SK-N-SH (cell line): Measurements from ENCODE around the gene PRKAR1A. TPM values are rescaled to one million over a fixed set of nuclear protein-coding genes. Genes with fewer than 3 reads are reported as not detected.

Source experiments
- CTCF ChIA-PET: fragments of 300-600, 350-600 bp; formaldehyde crosslinking; extraction: SDS; loops from one replicate; lab custom pipeline; 2021; lab: Yijun Ruan, JAX
- POLR2A ChIA-PET: fragments of 350-600 bp; sonication (Branson Sonifier 250); formaldehyde crosslinking; extraction: SDS; loops from one replicate; lab custom pipeline; 2020; ENCODE audit warnings: antibody characterized with exemption, inconsistent platforms; lab: Yijun Ruan, JAX
- DNase-seq: peaks from one replicate; pipeline ENCODE4 v3.0.0; 2012
- H2AFZ ChIP-seq: fragments of 200-600 bp; sonication (generic); 2 replicates; pipeline ENCODE4 v1.8.1; 2016; ENCODE audit warnings: antibody characterized with exemption, mild to moderate bottlenecking, low read depth
- H3F3A ChIP-seq: fragments of 200-600 bp; sonication (generic); replicated peaks from 2 replicates; pipeline ENCODE3; 2016; ENCODE audit warnings: antibody characterized with exemption, mild to moderate bottlenecking; ENCODE audit not compliant: insufficient read depth
- H3K27ac ChIP-seq, 2 experiments: fragments of 200-500 bp in 1 of 2; fragments of 200-600 bp in 1 of 2; sonication (Bioruptor generic) in 1 of 2; sonication (generic), shearing (Covaris generic) in 1 of 2; 2 replicates each; pipeline versions ENCODE4 v1.5.1 to v1.6.1; 2014 to 2016; ENCODE audit warnings: low read depth in 2 of 2, inconsistent platforms in 1 of 2, low read length in 1 of 2, mild to moderate bottlenecking in 1 of 2, mixed read lengths in 1 of 2
- H3K27me3 ChIP-seq: fragments of 200-600 bp; sonication (generic), shearing (Covaris generic); 2 replicates; pipeline ENCODE4 v1.6.1; 2016; ENCODE audit warnings: mixed run types; ENCODE audit not compliant: insufficient read depth
- H3K36me3 ChIP-seq, 2 experiments: fragments of 200-500 bp in 1 of 2; fragments of 200-600 bp in 1 of 2; sonication (Bioruptor generic) in 1 of 2; sonication (generic) in 1 of 2; replicated peaks in 1 of 2; 2 replicates each; pipeline versions ENCODE3 to v1.5.1; 2014 to 2016; ENCODE audit warnings: low read length in 1 of 2, mild to moderate bottlenecking in 1 of 2; ENCODE audit not compliant: insufficient read depth in 2 of 2, control insufficient read depth in 1 of 2
- H3K4me1 ChIP-seq, 2 experiments: fragments of 200-500 bp in 1 of 2; fragments of 200-600 bp in 1 of 2; sonication (Bioruptor generic) in 1 of 2; sonication (generic), shearing (Covaris generic) in 1 of 2; 2 replicates each; pipeline versions ENCODE4 v1.5.1 to v1.6.1; 2014 to 2016; ENCODE audit warnings: low read depth in 1 of 2, low read length in 1 of 2, mixed run types in 1 of 2; ENCODE audit not compliant: insufficient read depth in 2 of 2, control insufficient read depth in 1 of 2
- H3K4me2 ChIP-seq: fragments of 200-600 bp; sonication (generic), shearing (Covaris generic); 2 replicates; pipeline ENCODE4 v1.6.1; 2017; ENCODE audit warnings: mixed run types
- H3K4me3 ChIP-seq, 2 experiments: fragments of 200-500 bp in 1 of 2; fragments of 200-600 bp in 1 of 2; sonication (Bioruptor generic) in 1 of 2; sonication (generic), shearing (Covaris generic) in 1 of 2; 2 replicates each; pipeline versions ENCODE4 v1.5.1 to v1.8.1; 2014 to 2016; ENCODE audit warnings: low read depth in 2 of 2, inconsistent platforms in 1 of 2, low read length in 1 of 2, mild to moderate bottlenecking in 1 of 2, mixed read lengths in 1 of 2, moderate library complexity in 1 of 2
- H3K79me2 ChIP-seq: fragments of 200-600 bp; sonication (generic); 2 replicates; pipeline ENCODE4 v1.8.1; 2017; ENCODE audit warnings: mild to moderate bottlenecking; ENCODE audit not compliant: insufficient read depth
- H3K9ac ChIP-seq: fragments of 200-600 bp; sonication (generic); 2 replicates; pipeline ENCODE4 v1.6.1; 2017; ENCODE audit warnings: mixed run types
- H3K9me2 ChIP-seq: fragments of 200-600 bp; sonication (generic); 2 replicates; pipeline ENCODE4 v1.6.1; 2017; ENCODE audit warnings: mixed run types
- H3K9me3 ChIP-seq: fragments of 200-600 bp; sonication (generic); 2 replicates; pipeline ENCODE4 v1.6.1; 2017; ENCODE audit warnings: mixed run types, mild to moderate bottlenecking, moderate library complexity
- H4K20me1 ChIP-seq: fragments of 200-600 bp; sonication (generic); 2 replicates; pipeline ENCODE4 v1.6.1; 2017; ENCODE audit warnings: mild to moderate bottlenecking, mixed run types; ENCODE audit not compliant: insufficient read depth
- CHD2 ChIP-seq: fragments of 150-350 bp; IDR thresholded peaks from 2 replicates; pipeline ENCODE4 v1.6.1; 2018; ENCODE audit warnings: low read length; ENCODE audit not compliant: partially characterized antibody
- ELF1 ChIP-seq: IDR thresholded peaks from 2 replicates; pipeline ENCODE4 v1.4.0; 2012
- EZH2phosphoT487 ChIP-seq: fragments of 200-600 bp; sonication (generic); IDR thresholded peaks from 2 replicates; pipeline ENCODE4 v1.6.1; 2017; ENCODE audit warnings: low read depth, mixed run types, mild to moderate bottlenecking, antibody characterized with exemption, moderate library complexity, borderline replicate concordance
- FOXJ3 ChIP-seq: sonication (generic); formaldehyde crosslinking; IDR thresholded peaks from 2 replicates; pipeline ENCODE4 v1.5.1; 2020; ENCODE audit warnings: mild to moderate bottlenecking, missing genetic modification reagents
- GABPA ChIP-seq: IDR thresholded peaks from 2 replicates; pipeline ENCODE4 v1.4.0; 2012; ENCODE audit warnings: low read depth, mild to moderate bottlenecking
- GATA2 ChIP-seq: sonication (generic); formaldehyde crosslinking; IDR thresholded peaks from 2 replicates; pipeline ENCODE4 v1.5.0; 2020; ENCODE audit warnings: mild to moderate bottlenecking, missing genetic modification reagents
- MAX ChIP-seq: IDR thresholded peaks from 2 replicates; pipeline ENCODE4 v1.4.0; 2012; ENCODE audit warnings: low read depth
- MEF2A ChIP-seq: IDR thresholded peaks from 2 replicates; pipeline ENCODE4 v1.4.0; 2012; ENCODE audit warnings: low read depth, borderline replicate concordance
- NFIC ChIP-seq: IDR thresholded peaks from 2 replicates; pipeline ENCODE4 v1.4.0; 2012; ENCODE audit warnings: borderline replicate concordance
- POLR2AphosphoS5 ChIP-seq: IDR thresholded peaks from 2 replicates; pipeline ENCODE4 v1.6.1; 2012; ENCODE audit warnings: low read depth, low read length
- RAD21 ChIP-seq: IDR thresholded peaks from 2 replicates; pipeline ENCODE4 v1.6.1; 2012; ENCODE audit warnings: mild to moderate bottlenecking, low read length
- RXRA ChIP-seq: IDR thresholded peaks from 2 replicates; pipeline ENCODE4 v1.4.0; 2012; ENCODE audit warnings: low read depth, mild to moderate bottlenecking, borderline replicate concordance
- SMC3 ChIP-seq: IDR thresholded peaks from 2 replicates; pipeline ENCODE4 v1.6.1; 2012; ENCODE audit warnings: low read depth, low read length, improper control_type of control experiment
- TAF1 ChIP-seq: IDR thresholded peaks from 2 replicates; pipeline ENCODE4 v1.6.1; 2012; ENCODE audit warnings: low read depth, mild to moderate bottlenecking, low read length, moderate library complexity, borderline replicate concordance
- TCF12 ChIP-seq: IDR thresholded peaks from 2 replicates; pipeline ENCODE4 v1.4.0; 2012
- TEAD4 ChIP-seq: IDR thresholded peaks from 2 replicates; pipeline ENCODE4 v1.4.0; 2012; ENCODE audit warnings: mild to moderate bottlenecking, borderline replicate concordance; ENCODE audit not compliant: insufficient read depth
- USF1 ChIP-seq: IDR thresholded peaks from 2 replicates; pipeline ENCODE4 v1.4.0; 2012; ENCODE audit warnings: low read depth, borderline replicate concordance
- USF2 ChIP-seq: fragments of 150-350 bp; IDR thresholded peaks from 2 replicates; pipeline ENCODE4 v1.6.1; 2017; ENCODE audit warnings: antibody characterized with exemption, low read length, low read depth, borderline replicate concordance
- YY1 ChIP-seq: IDR thresholded peaks from 2 replicates; pipeline ENCODE4 v1.4.0; 2012; ENCODE audit warnings: low read depth, mild to moderate bottlenecking
- WGBS: methylation state at CpG from one replicate; pipeline ENCODE4 v1.1.6; 2017; ENCODE audit warnings: low lambda C conversion rate; 5-methylcytosine and 5-hydroxymethylcytosine counted together
- polyA plus RNA-seq, 3 experiments: library from polyadenylated mRNA; depleted of rRNA; stranded (reverse); fragments of >200 nt; gene quantifications; 2 replicates each; pipeline ENCODE4 v1.2.3, GENCODE V29; 2012
- TF ChIP-seq, protein P1 (sequence below): fragments of 150-350 bp; IDR thresholded peaks from 2 replicates; pipeline ENCODE4 v1.6.1; 2016; ENCODE audit warnings: mild to moderate bottlenecking, low read depth, low read length

PRKAR1A gene
- polyA plus RNA-seq, 1 of the 3 experiments (the other 2 are of a cell fraction) = 195 TPM

GRCh38 chr17:68480885-68481284 is 31.3 kb upstream of the PRKAR1A start (continued):
- no peak for TF ChIP-seq GATA2 (CRISPR knock-in tag)

DNA sequence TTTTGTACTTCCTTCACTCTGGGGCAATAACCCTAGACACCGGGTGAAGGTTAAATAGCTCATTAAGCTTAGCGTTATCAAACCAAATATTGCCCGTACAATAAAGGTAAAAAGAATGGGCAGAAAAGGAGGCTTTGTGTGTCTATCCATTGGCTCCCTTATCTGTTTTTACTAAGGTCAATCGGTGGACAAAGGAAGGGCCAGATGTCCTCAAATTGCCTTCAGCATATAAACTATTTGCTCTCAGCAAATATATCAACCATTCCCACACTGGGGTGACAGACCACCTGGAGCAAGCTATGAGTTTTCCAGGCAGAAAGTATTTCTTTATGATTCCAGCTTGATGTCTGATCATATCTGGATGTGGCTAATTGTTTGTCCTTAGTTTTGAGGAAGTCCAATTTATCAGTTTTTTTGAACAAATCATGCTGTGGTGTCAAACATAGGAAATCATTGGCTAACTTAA is 29.6 kb upstream of the PRKAR1A start:
- Histone ChIP-seq H3K9me3 (no peaks in the 10 kb centered on the region), H3K36me3 (no peaks in the 10 kb centered on the region), H3K79me2 (no peaks in the 10 kb centered on the region), H3K4me2 (no peak overlapping the region), H3F3A (no peaks in the 10 kb centered on the region), H3K4me3 (no peak overlapping the region), H3K4me1 (no peaks in the 10 kb centered on the region), H3K27me3 (peaks cover 47% of the 10 kb centered on the region), H2AFZ (no peak overlapping the region), H3K9me2 (no peaks in the 10 kb centered on the region), H4K20me1 (no peaks in the 10 kb centered on the region), H3K9ac (no peak overlapping the region), H3K27ac (no peak overlapping the region)
- DNase-seq = no peak
- ChIA-PET POLR2A (no interaction called here), CTCF (interaction anchor here (1.0 to 3.8 kb wide), 6 partner anchors 15 to 282 kb away, joined by 3 to 24 read pairs (median 6); partner anchors contain the start of gene PRKAR1A)
- 50% methylated on average over 4 of the region's 4 CpGs for WGBS
- TF ChIP-seq USF2 (no peak), ELF1 (no peak), TAF1 (no peak), GATA2 (CRISPR knock-in tag) (no peak), POLR2AphosphoS5 (no peak), RAD21 (no peak), SMC3 (no peak), MAX (no peak), RXRA (no peak), CHD2 (no peak), USF1 (no peak), EZH2phosphoT487 (no peak), GABPA (no peak), MEF2A (no peak), TEAD4 (no peak), YY1 (no peak), TCF12 (no peak), FOXJ3 (CRISPR knock-in tag) (no peak), NFIC (no peak)
- TF ChIP-seq, protein P1, sequence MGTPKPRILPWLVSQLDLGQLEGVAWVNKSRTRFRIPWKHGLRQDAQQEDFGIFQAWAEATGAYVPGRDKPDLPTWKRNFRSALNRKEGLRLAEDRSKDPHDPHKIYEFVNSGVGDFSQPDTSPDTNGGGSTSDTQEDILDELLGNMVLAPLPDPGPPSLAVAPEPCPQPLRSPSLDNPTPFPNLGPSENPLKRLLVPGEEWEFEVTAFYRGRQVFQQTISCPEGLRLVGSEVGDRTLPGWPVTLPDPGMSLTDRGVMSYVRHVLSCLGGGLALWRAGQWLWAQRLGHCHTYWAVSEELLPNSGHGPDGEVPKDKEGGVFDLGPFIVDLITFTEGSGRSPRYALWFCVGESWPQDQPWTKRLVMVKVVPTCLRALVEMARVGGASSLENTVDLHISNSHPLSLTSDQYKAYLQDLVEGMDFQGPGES = no peak
- TF ChIP-seq, all 33 proteins: peak for 0
